Measurements from ENCODE around the gene ADCY2.

ADCY2 gene

GRCh38 chr5:7676455-7676854, 280.5 kb downstream of the ADCY2 start:
- DNase-seq, result no peak

GRCh38 chr5:7678030-7678429, 282.1 kb downstream of the ADCY2 start:
- DNase-seq, result no peak

GRCh38 chr5:7679663-7680062, 283.7 kb downstream of the ADCY2 start:
- no peak for DNase-seq

GRCh38 chr5:7680260-7680659, 284.3 kb downstream of the ADCY2 start:
- no peak for DNase-seq

GRCh38 chr5:7682379-7682778, 286.4 kb downstream of the ADCY2 start:
- DNase-seq, result no peak

- DNase-seq, result no peak
Observed at GRCh38 chr5:7683753-7684152, 287.8 kb downstream of the ADCY2 start.

- DNase-seq, result no peak
Observed at GRCh38 chr5:7684826-7685225, 288.9 kb downstream of the ADCY2 start.

GRCh38 chr5:7686794-7687193, 290.9 kb downstream of the ADCY2 start:
- DNase-seq, result no peak

- DNase-seq, result no peak
Observed at GRCh38 chr5:7690557-7690956, 294.6 kb downstream of the ADCY2 start.

GRCh38 chr5:7705261-7705660, 309.3 kb downstream of the ADCY2 start:
- no peak for DNase-seq

GRCh38 chr5:7705736-7706135, 309.8 kb downstream of the ADCY2 start:
- DNase-seq, result no peak

- no peak for DNase-seq
Observed at GRCh38 chr5:7706256-7706655, 310.3 kb downstream of the ADCY2 start.

- no peak for DNase-seq
Observed at GRCh38 chr5:7714119-7714518, 318.2 kb downstream of the ADCY2 start.

GRCh38 chr5:7714697-7715096, 318.8 kb downstream of the ADCY2 start:
- no peak for DNase-seq

GRCh38 chr5:7717691-7718090, 321.8 kb downstream of the ADCY2 start:
- DNase-seq, result no peak

GRCh38 chr5:7728076-7728475, 332.1 kb downstream of the ADCY2 start:
- no peak for DNase-seq

GRCh38 chr5:7741415-7742065, 345.6 kb downstream of the ADCY2 start:
- no peak for DNase-seq

GRCh38 chr5:7742241-7742656, 346.3 kb downstream of the ADCY2 start:
- DNase-seq, result no peak

- peak; percentile 23 for DNase-seq
Observed at GRCh38 chr5:7745882-7746610, 350.1 kb downstream of the ADCY2 start.

GRCh38 chr5:7747728-7748127, 351.8 kb downstream of the ADCY2 start:
- no peak for DNase-seq

GRCh38 chr5:7749626-7750025, 353.7 kb downstream of the ADCY2 start:
- DNase-seq, result no peak

GRCh38 chr5:7751874-7752273, 355.9 kb downstream of the ADCY2 start:
- DNase-seq, result no peak

GRCh38 chr5:7753181-7753580, 357.2 kb downstream of the ADCY2 start:
- no peak for DNase-seq

GRCh38 chr5:7753596-7753995, 357.7 kb downstream of the ADCY2 start:
- no peak for DNase-seq

- DNase-seq, result no peak
Observed at GRCh38 chr5:7754490-7754889, 358.6 kb downstream of the ADCY2 start.
